Psoas muscle (tissue), 8 donors: ENCODE results near the gene AMBRA1. TPM values are rescaled to one million over a fixed set of nuclear protein-coding genes. Genes with fewer than 3 reads are reported as not detected.

Experiments
- ATAC-seq, 4 donors: fragments of 200-7000 bp; cut with Tn5 transposase; one replicate each; pipeline ENCODE4 v1.9.1; 2020; ENCODE audit warnings: moderate library complexity in 3 of 4, mild to moderate bottlenecking in 2 of 4
- DNase-seq, 2 donors: peaks; one replicate each; pipeline ENCODE4 v3.0.0-alpha.2; 2020
- H3K27ac ChIP-seq: fragments of 200-600 bp; one replicate; pipeline ENCODE4 v1.8.0; 2022
- H3K27me3 ChIP-seq, 3 donors: fragments of 200-600 bp in 1 of 3; one replicate each; pipeline versions ENCODE4 v1.6.1 to v1.8.0; 2013 to 2022; ENCODE audit warnings: low read length in 2 of 3, mild to moderate bottlenecking in 2 of 3, moderate library complexity in 1 of 3; ENCODE audit not compliant: insufficient read depth in 3 of 3
- H3K36me3 ChIP-seq, 2 donors: fragments of 200-600 bp in 1 of 2; one replicate each; pipeline versions ENCODE4 v1.6.1 to v1.8.0; 2013 to 2022; ENCODE audit warnings: low read depth in 1 of 2, mild to moderate bottlenecking in 1 of 2, moderate library complexity in 1 of 2; ENCODE audit not compliant: insufficient read depth in 1 of 2
- H3K4me1 ChIP-seq: fragments of 200-600 bp; one replicate; pipeline ENCODE4 v1.8.0; 2022
- H3K4me3 ChIP-seq: fragments of 200-600 bp; one replicate; pipeline ENCODE4 v1.8.0; 2022; ENCODE audit warnings: mild to moderate bottlenecking
- H3K9me3 ChIP-seq: fragments of 200-600 bp; one replicate; pipeline ENCODE4 v1.8.0; 2022
- CTCF ChIP-seq: fragments of 200-600 bp; IDR thresholded peaks from one replicate; pipeline ENCODE4 v1.8.0; 2022; ENCODE audit warnings: antibody characterized with exemption
- WGBS, 3 donors: extraction: QIAGEN DNeasy Blood & Tissue Kit; methylation state at CpG; one replicate each; pipeline versions ENCODE4 v1.1.6 to v1.1.7; 2013; 5-methylcytosine and 5-hydroxymethylcytosine counted together
- intact Hi-C, 2 donors: fragments of 100-400 bp; cut with DNase I; formaldehyde crosslinking; loops; one replicate each; pipeline versions ENCODE4 v1.11.0 to v1.14.2; 2022
- polyA plus RNA-seq, 3 donors: library from polyadenylated mRNA; stranded (reverse); fragments of 200-250 nt; gene quantifications; one replicate each; pipeline ENCODE4 v1.2.3, GENCODE V29; 2013
- total RNA-seq, 4 donors: library from RNA; stranded (reverse); fragmentation: NEBNext Ultra II Directional in 2 of 4; extraction: Animal tissue kit (Norgen Biotek cat#: 25700) in 2 of 4; gene quantifications; one replicate each; pipeline versions ENCODE4 v1.2.1 to v1.2.4, GENCODE V29; 2021 to 2023
- donor health status: healthy with polysubstance abuse.
- donor health status: DM: no; HTN: no; CAD: no; lungs with moderate emphysema.
- donor health status: Bipolar disorder and iron deficiency.
- donor health status: healthy.
- donor health status: DM: yes; HTN: yes; CAD: no.
- donor health status: DM: no; HTN: no; CAD: no.
- donor health status: DM: no; HTN: no; CAD: no.
- donor health status: DM: yes; HTN: yes; CAD: no.

The AMBRA1 gene
- total and polyA plus RNA-seq, 7 donors = 5.1 to 23.5 (median 10.8) TPM

GRCh38 chr11:46361283-46362155 is 232.3 kb downstream of the AMBRA1 start:
- H3K4me3 ChIP-seq = peak overlapping the region; percentile 76

GRCh38 chr11:46360878-46361277 is 232.9 kb downstream of the AMBRA1 start:
- no peaks in the 10 kb centered on the region for H3K9me3 ChIP-seq
- WGBS, 3 donors = 21 to 35% (median 22%) methylated on average over 7 of the region's 7 CpGs
- peak overlapping the region; percentile 98 for H3K27ac ChIP-seq
- ATAC-seq (peak in 2 of 4 donors; percentile 4), DNase-seq (no peak)
- intact Hi-C loops = no loop called here
- no peaks in the 10 kb centered on the region for H3K36me3 ChIP-seq
- peak overlapping the region; percentile 76 for H3K4me3 ChIP-seq
- no peaks in the 10 kb centered on the region for H3K27me3 ChIP-seq
- peaks cover 38% of the 10 kb centered on the region for H3K4me1 ChIP-seq
- TF ChIP-seq CTCF = no peak

More at GRCh38 chr11:46361283-46362155, 232.3 kb downstream of the AMBRA1 start:
- H3K27ac ChIP-seq = peak overlapping the region; percentile 98
- peaks cover 44% of the 10 kb centered on the region for H3K4me1 ChIP-seq
- H3K36me3 ChIP-seq = peaks cover 0 to 3% of the 10 kb centered on the region in 2 donors
- H3K27me3 ChIP-seq = no peaks in the 10 kb centered on the region
- intact Hi-C loops = no loop called here
- DNase-seq (peak; percentile 80 to 92), ATAC-seq (peak; percentile 76 to 78 (median 77))
- no peak for TF ChIP-seq CTCF
- H3K9me3 ChIP-seq = no peaks in the 10 kb centered on the region
- WGBS, 3 donors = 4 to 8% (median 8%) methylated on average over 26 of the region's 26 CpGs

GRCh38 chr11:46359953-46360352 is 233.9 kb downstream of the AMBRA1 start:
- H3K27me3 ChIP-seq = no peaks in the 10 kb centered on the region
- DNase-seq = no peak
- no peak for TF ChIP-seq CTCF
- intact Hi-C loops = no loop called here
- ATAC-seq = no peak
- peak overlapping the region; percentile 98 for H3K27ac ChIP-seq
- peaks cover 31% of the 10 kb centered on the region for H3K4me1 ChIP-seq
- H3K9me3 ChIP-seq = no peaks in the 10 kb centered on the region
- H3K4me3 ChIP-seq = no peak overlapping the region
- H3K36me3 ChIP-seq = no peaks in the 10 kb centered on the region
- 46 to 79% (median 50%) methylated on average over 1 of the region's 1 CpG for WGBS, 3 donors

- no peaks in the 10 kb centered on the region for H3K9me3 ChIP-seq
- peaks cover 16% of the 10 kb centered on the region for H3K4me1 ChIP-seq
- WGBS, 3 donors = 85 to 87% (median 87%) methylated on average over 11 of the region's 11 CpGs
- no peak for TF ChIP-seq CTCF
- ATAC-seq (no peak), DNase-seq (no peak)
- H3K4me3 ChIP-seq = no peak overlapping the region
- H3K27me3 ChIP-seq = no peaks in the 10 kb centered on the region
- intact Hi-C loops = no loop called here
- H3K36me3 ChIP-seq = no peaks in the 10 kb centered on the region
- H3K27ac ChIP-seq = no peak overlapping the region
Observed at GRCh38 chr11:46357483-46357936, 236.3 kb downstream of the AMBRA1 start.
